Prostate gland (tissue), 2 donors: ENCODE data around the gene NAV2.

Source experiments
- POLR2AphosphoS5 ChIP-seq: sonication (generic); formaldehyde crosslinking; IDR thresholded peaks from one replicate; pipeline ENCODE4 v1.6.1; 2017; ENCODE audit warnings: antibody characterized with exemption
- TF ChIP-seq, protein P1 (sequence below), 4 experiments: fragments of 200-600 bp in 2 of 4; fragments of 450-650 bp in 2 of 4; sonication (generic) in 2 of 4; IDR thresholded peaks; 1 replicate in 3 of 4; 2 replicates in 1 of 4; pipeline ENCODE4 v1.5.1; 2016 to 2019; ENCODE audit warnings: antibody characterized with exemption in 4 of 4, mild to moderate bottlenecking in 2 of 4, moderate library complexity in 2 of 4

- TF ChIP-seq, protein P1, sequence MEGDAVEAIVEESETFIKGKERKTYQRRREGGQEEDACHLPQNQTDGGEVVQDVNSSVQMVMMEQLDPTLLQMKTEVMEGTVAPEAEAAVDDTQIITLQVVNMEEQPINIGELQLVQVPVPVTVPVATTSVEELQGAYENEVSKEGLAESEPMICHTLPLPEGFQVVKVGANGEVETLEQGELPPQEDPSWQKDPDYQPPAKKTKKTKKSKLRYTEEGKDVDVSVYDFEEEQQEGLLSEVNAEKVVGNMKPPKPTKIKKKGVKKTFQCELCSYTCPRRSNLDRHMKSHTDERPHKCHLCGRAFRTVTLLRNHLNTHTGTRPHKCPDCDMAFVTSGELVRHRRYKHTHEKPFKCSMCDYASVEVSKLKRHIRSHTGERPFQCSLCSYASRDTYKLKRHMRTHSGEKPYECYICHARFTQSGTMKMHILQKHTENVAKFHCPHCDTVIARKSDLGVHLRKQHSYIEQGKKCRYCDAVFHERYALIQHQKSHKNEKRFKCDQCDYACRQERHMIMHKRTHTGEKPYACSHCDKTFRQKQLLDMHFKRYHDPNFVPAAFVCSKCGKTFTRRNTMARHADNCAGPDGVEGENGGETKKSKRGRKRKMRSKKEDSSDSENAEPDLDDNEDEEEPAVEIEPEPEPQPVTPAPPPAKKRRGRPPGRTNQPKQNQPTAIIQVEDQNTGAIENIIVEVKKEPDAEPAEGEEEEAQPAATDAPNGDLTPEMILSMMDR (IDR thresholded peaks at IDR 0.05): no peak
- no peak for TF ChIP-seq POLR2AphosphoS5
Measured at GRCh38 chr11:19690885-19691284, 21.8 kb upstream of the NAV2 start.
